Activated B cell treated with CpG ODN at 0.5 μM for 24 hours (primary cell): ENCODE results near the gene PYHIN1. TPM values are rescaled to one million over a fixed set of nuclear protein-coding genes. Genes with fewer than 3 reads are reported as not detected.

Experiments
- ATAC-seq: fragments of 200-7000 bp; cut with Tn5 transposase; one replicate; pipeline ENCODE4 v1.10.0; 2021; ENCODE audit warnings: low read depth, mild to moderate bottlenecking, moderate library complexity
- CTCF ChIA-PET: fragments of 350-600 bp; sonication (Branson Sonifier 250); formaldehyde crosslinking; loops from one replicate; lab custom pipeline; 2021; ENCODE audit warnings: antibody characterized with exemption; lab: Charles Lee
- POLR2A ChIA-PET: fragments of 350-600 bp; sonication (Branson Sonifier 250); formaldehyde crosslinking; loops from one replicate; lab custom pipeline; 2021; ENCODE audit warnings: antibody characterized with exemption; lab: Charles Lee
- DNase-seq: peaks from one replicate; pipeline ENCODE4 v3.0.0; 2022
- H3K27ac Mint-ChIP-seq: one replicate; pipeline ENCODE4 v1.8.0; 2020; ENCODE audit warnings: mixed read lengths
- H3K27me3 Mint-ChIP-seq: one replicate; pipeline ENCODE4 v1.8.0; 2021; ENCODE audit warnings: mixed read lengths
- H3K36me3 Mint-ChIP-seq: one replicate; pipeline ENCODE4 v1.8.0; 2021; ENCODE audit warnings: low read depth, mixed read lengths
- H3K4me1 Mint-ChIP-seq: one replicate; pipeline ENCODE4 v1.8.0; 2021; ENCODE audit warnings: mixed read lengths
- H3K4me3 Mint-ChIP-seq: one replicate; pipeline ENCODE4 v1.8.0; 2020; ENCODE audit warnings: mild to moderate bottlenecking, mixed read lengths
- H3K9me3 Mint-ChIP-seq: one replicate; pipeline ENCODE4 v1.8.0; 2020; ENCODE audit warnings: mixed read lengths
- CTCF ChIP-seq: fragments of 200-600 bp; IDR thresholded peaks from one replicate; pipeline ENCODE4 v1.8.0; 2022; ENCODE audit warnings: antibody characterized with exemption, mild to moderate bottlenecking
- intact Hi-C: fragments of 100-400 bp; cut with micrococcal nuclease; formaldehyde crosslinking; loops from one replicate; pipeline ENCODE4 v1.15.1; 2024
- total RNA-seq: library from RNA; stranded (reverse); gene quantifications from 2 replicates; pipeline ENCODE4 v1.2.3, GENCODE V29; 2022

The PYHIN1 gene
- total RNA-seq, 1 donor from 2014 or later = 5.8 TPM

- peaks cover 25% of the 10 kb centered on the region for H3K4me1 Mint-ChIP-seq
- DNase-seq (peak; percentile 19), ATAC-seq (peak; percentile 76)
- ChIA-PET POLR2A (interaction anchor here (0.6 to 1.4 kb wide), 6 partner anchors 56 to 972 kb away, joined by 4 to 11 read pairs (median 6); partner anchors contain the start of gene IFI16), CTCF (interaction anchor here (0.7 kb wide), 1 partner anchor 24 kb away, joined by 3 read pairs; no protein-coding TSS in a partner anchor)
- peaks cover 4% of the 10 kb centered on the region for H3K36me3 Mint-ChIP-seq
- peak overlapping the region; percentile 88 for H3K27ac Mint-ChIP-seq
- no peak for TF ChIP-seq CTCF
- peaks cover 3% of the 10 kb centered on the region for H3K9me3 Mint-ChIP-seq
- peak overlapping the region; percentile 68 for H3K4me3 Mint-ChIP-seq
- intact Hi-C loops = loop anchor here (5.0 kb wide), 1 partner anchor 115 kb away; no protein-coding TSS in a partner anchor
- H3K27me3 Mint-ChIP-seq = no peaks in the 10 kb centered on the region
Measured at GRCh38 chr1:158951956-158952355, 20.6 kb downstream of the PYHIN1 start.

- Mint-ChIP-seq H3K4me1 (peaks cover 25% of the 10 kb centered on the region), H3K9me3 (peaks cover 3% of the 10 kb centered on the region), H3K27ac (peak overlapping the region; percentile 88), H3K36me3 (peaks cover 4% of the 10 kb centered on the region), H3K4me3 (peak overlapping the region; percentile 68), H3K27me3 (no peaks in the 10 kb centered on the region)
- DNase-seq = no peak
- peak; percentile 89 for ATAC-seq
- TF ChIP-seq CTCF = no peak
- intact Hi-C loops = loop anchor here (5.0 kb wide), 1 partner anchor 115 kb away; no protein-coding TSS in a partner anchor
- ChIA-PET CTCF (interaction anchor here (0.7 kb wide), 1 partner anchor 24 kb away, joined by 3 read pairs; no protein-coding TSS in a partner anchor), POLR2A (interaction anchor here (0.6 to 1.4 kb wide), 6 partner anchors 56 to 972 kb away, joined by 4 to 11 read pairs (median 6); partner anchors contain the start of gene IFI16)
Measured at GRCh38 chr1:158952416-158952815, 21.1 kb downstream of the PYHIN1 start.

- no peaks in the 10 kb centered on the region for H3K9me3 Mint-ChIP-seq
- H3K27ac Mint-ChIP-seq = no peak overlapping the region
- no peaks in the 10 kb centered on the region for H3K36me3 Mint-ChIP-seq
- intact Hi-C loops = no loop called here
- CTCF ChIA-PET = no interaction called here
- no peak for TF ChIP-seq CTCF
- H3K27me3 Mint-ChIP-seq = peaks cover 7% of the 10 kb centered on the region
- DNase-seq = no peak
- no peak overlapping the region for H3K4me3 Mint-ChIP-seq
- no peak for ATAC-seq
- POLR2A ChIA-PET = no interaction called here
- no peaks in the 10 kb centered on the region for H3K4me1 Mint-ChIP-seq
Measured at GRCh38 chr1:158961178-158961577, 29.8 kb downstream of the PYHIN1 start.

- no peaks in the 10 kb centered on the region for H3K9me3 Mint-ChIP-seq
- POLR2A ChIA-PET = no interaction called here
- ATAC-seq (no peak), DNase-seq (no peak)
- H3K27me3 Mint-ChIP-seq = peaks cover 7% of the 10 kb centered on the region
- TF ChIP-seq CTCF = no peak
- H3K36me3 Mint-ChIP-seq = no peaks in the 10 kb centered on the region
- no peak overlapping the region for H3K4me3 Mint-ChIP-seq
- intact Hi-C loops = no loop called here
- no peak overlapping the region for H3K27ac Mint-ChIP-seq
- H3K4me1 Mint-ChIP-seq = no peaks in the 10 kb centered on the region
- CTCF ChIA-PET = no interaction called here
Measured at GRCh38 chr1:158962983-158963382, 31.6 kb downstream of the PYHIN1 start.

GRCh38 chr1:158969166-158969565 lies 37.8 kb downstream of the PYHIN1 start:
- H3K36me3 Mint-ChIP-seq = no peaks in the 10 kb centered on the region

More at GRCh38 chr1:158969166-158969565, 37.8 kb downstream of the PYHIN1 start:
- Mint-ChIP-seq H3K4me3 (no peak overlapping the region), H3K27me3 (no peaks in the 10 kb centered on the region), H3K4me1 (no peaks in the 10 kb centered on the region), H3K9me3 (peaks cover 2% of the 10 kb centered on the region), H3K27ac (no peak overlapping the region)
- ChIA-PET POLR2A (no interaction called here), CTCF (no interaction called here)
- DNase-seq (no peak), ATAC-seq (no peak)
- TF ChIP-seq CTCF = no peak
- intact Hi-C loops = no loop called here
